Suprapubic skin (tissue), 4 donors: ENCODE data around the gene GJA5.

ENCODE experiments used
- EP300 ChIP-seq: sonication (generic); formaldehyde crosslinking; IDR thresholded peaks from one replicate; pipeline ENCODE4 v1.6.1; 2017; ENCODE audit warnings: antibody characterized with exemption
- POLR2A ChIP-seq, 2 donors: fragments of 450-650 bp; IDR thresholded peaks; one replicate each; pipeline ENCODE4 v1.6.1; 2017; ENCODE audit warnings: antibody characterized with exemption in 2 of 2, mild to moderate bottlenecking in 2 of 2, moderate library complexity in 2 of 2
- POLR2AphosphoS5 ChIP-seq, 3 donors: sonication (generic); formaldehyde crosslinking; IDR thresholded peaks; one replicate each; pipeline ENCODE4 v1.6.1; 2017; ENCODE audit warnings: antibody characterized with exemption in 3 of 3
- TF ChIP-seq, protein P1 (sequence below), 2 donors: fragments of 200-600 bp in 1 of 2; fragments of 450-650 bp in 1 of 2; sonication (generic) in 1 of 2; IDR thresholded peaks; one replicate each; pipeline ENCODE4 v1.5.1; 2016 to 2019; ENCODE audit warnings: antibody characterized with exemption in 2 of 2, mild to moderate bottlenecking in 1 of 2, moderate library complexity in 1 of 2

GRCh38 chr1:147771226-147772125, 11.1 kb upstream of the GJA5 start:
- TF ChIP-seq, protein P1, sequence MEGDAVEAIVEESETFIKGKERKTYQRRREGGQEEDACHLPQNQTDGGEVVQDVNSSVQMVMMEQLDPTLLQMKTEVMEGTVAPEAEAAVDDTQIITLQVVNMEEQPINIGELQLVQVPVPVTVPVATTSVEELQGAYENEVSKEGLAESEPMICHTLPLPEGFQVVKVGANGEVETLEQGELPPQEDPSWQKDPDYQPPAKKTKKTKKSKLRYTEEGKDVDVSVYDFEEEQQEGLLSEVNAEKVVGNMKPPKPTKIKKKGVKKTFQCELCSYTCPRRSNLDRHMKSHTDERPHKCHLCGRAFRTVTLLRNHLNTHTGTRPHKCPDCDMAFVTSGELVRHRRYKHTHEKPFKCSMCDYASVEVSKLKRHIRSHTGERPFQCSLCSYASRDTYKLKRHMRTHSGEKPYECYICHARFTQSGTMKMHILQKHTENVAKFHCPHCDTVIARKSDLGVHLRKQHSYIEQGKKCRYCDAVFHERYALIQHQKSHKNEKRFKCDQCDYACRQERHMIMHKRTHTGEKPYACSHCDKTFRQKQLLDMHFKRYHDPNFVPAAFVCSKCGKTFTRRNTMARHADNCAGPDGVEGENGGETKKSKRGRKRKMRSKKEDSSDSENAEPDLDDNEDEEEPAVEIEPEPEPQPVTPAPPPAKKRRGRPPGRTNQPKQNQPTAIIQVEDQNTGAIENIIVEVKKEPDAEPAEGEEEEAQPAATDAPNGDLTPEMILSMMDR (IDR thresholded peaks at IDR 0.05), result no peak
- TF ChIP-seq POLR2A (IDR thresholded peaks at IDR 0.05), result no peak
- TF ChIP-seq EP300, result no peak
- no peak for TF ChIP-seq POLR2AphosphoS5 (IDR thresholded peaks at IDR 0.05)
